ENCODE measurements around the gene R3HDM4.

DNA sequence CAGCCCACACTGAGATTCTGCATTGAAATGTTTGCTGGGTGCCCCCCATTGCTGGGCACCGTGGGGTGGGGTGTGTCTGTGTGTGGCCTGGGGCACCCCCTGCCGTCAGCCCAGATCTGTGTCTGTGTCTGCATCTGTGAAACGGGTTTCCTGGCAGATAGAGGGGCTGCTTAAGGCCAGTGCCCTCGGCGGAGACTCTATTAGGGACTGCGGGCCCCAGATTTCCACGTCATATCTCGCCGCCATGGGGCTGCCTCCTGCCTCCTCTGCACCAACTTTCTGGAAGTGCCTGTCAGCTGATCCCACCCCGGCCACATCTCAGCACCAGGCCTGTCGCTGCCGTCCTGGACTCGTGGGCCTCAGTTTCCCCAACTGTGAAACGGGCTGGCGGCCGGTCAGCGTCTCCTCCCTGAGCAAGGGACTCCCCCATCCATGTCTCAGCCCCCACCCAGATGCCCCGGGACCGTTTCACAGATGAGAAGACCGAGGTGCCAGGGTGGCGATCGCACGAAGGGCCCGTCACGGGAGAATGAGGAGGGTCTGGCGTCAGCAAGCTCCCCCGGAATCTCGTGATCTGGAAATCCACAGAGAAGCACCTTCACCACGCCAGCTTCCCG lies 34.2 kb upstream of the R3HDM4 start:
- TF ChIP-seq, protein P1, sequence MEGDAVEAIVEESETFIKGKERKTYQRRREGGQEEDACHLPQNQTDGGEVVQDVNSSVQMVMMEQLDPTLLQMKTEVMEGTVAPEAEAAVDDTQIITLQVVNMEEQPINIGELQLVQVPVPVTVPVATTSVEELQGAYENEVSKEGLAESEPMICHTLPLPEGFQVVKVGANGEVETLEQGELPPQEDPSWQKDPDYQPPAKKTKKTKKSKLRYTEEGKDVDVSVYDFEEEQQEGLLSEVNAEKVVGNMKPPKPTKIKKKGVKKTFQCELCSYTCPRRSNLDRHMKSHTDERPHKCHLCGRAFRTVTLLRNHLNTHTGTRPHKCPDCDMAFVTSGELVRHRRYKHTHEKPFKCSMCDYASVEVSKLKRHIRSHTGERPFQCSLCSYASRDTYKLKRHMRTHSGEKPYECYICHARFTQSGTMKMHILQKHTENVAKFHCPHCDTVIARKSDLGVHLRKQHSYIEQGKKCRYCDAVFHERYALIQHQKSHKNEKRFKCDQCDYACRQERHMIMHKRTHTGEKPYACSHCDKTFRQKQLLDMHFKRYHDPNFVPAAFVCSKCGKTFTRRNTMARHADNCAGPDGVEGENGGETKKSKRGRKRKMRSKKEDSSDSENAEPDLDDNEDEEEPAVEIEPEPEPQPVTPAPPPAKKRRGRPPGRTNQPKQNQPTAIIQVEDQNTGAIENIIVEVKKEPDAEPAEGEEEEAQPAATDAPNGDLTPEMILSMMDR (IDR thresholded peaks at IDR 0.05; ENCODE audit: low read length), result no peak
- TF ChIP-seq EZH2 (IDR thresholded peaks at IDR 0.05; ENCODE audit: borderline replicate concordance, low read length), result no peak

Data from OCI-LY1 (cell line).